ENCODE measurements around the gene TTF2.

DNA sequence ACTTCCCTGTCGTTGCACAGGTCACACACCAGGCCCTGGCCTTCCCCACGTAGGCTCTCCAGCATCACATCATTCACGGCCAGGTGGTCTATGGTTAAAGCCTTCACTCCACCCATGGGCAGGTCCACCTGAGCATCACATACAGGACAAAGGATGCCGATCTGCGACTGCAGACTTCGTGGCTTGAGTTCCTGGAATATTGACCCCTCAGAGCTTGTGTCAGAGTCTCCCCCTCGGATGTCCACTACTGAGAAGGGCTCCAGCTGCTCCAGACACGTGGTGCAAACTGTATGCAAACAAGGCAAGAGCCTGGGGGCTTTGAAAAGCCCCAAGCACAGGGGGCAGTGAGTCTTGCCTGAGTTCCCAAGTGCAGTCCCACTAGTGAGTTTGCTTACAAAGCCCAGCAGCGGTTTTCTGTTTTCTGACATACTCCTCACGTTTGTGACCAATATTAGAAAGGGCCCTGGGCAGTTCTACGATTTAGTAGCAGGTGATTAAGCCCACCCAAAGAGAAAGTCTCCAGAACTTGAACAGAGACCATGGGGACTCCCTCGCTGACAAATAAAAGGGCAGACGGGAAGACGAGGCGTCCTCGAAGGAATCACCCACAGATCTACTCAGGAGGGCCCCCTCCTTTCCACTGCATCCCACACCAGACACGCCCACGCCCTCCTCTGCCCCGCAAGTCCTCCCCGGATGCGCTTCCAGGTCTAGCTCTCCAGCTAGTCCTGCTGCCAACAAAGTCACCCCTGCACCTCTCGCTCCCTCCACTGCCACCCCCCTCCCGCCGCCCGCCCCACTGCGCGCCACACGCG is 60.9 kb downstream of the TTF2 start:
- TF ChIP-seq, protein P1, sequence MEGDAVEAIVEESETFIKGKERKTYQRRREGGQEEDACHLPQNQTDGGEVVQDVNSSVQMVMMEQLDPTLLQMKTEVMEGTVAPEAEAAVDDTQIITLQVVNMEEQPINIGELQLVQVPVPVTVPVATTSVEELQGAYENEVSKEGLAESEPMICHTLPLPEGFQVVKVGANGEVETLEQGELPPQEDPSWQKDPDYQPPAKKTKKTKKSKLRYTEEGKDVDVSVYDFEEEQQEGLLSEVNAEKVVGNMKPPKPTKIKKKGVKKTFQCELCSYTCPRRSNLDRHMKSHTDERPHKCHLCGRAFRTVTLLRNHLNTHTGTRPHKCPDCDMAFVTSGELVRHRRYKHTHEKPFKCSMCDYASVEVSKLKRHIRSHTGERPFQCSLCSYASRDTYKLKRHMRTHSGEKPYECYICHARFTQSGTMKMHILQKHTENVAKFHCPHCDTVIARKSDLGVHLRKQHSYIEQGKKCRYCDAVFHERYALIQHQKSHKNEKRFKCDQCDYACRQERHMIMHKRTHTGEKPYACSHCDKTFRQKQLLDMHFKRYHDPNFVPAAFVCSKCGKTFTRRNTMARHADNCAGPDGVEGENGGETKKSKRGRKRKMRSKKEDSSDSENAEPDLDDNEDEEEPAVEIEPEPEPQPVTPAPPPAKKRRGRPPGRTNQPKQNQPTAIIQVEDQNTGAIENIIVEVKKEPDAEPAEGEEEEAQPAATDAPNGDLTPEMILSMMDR (IDR thresholded peaks at IDR 0.05) = no peak
- TF ChIP-seq POLR2AphosphoS5 (IDR thresholded peaks at IDR 0.05) (no peak), POLR2A (IDR thresholded peaks at IDR 0.05) (no peak), EP300 (IDR thresholded peaks at IDR 0.05) (no peak)

Data from sigmoid colon (tissue), 4 donors.